Stomach (tissue), 9 donors: Measurements from ENCODE around the gene ZMIZ1. TPM values are rescaled to one million over a fixed set of nuclear protein-coding genes. Genes with fewer than 3 reads are reported as not detected.

ENCODE experiments used
- DNase-seq, 2 donors: peaks; one replicate each; pipeline versions ENCODE4 v3.0.0 to v3.0.0-alpha.2; 2013 to 2019
- H3K27ac ChIP-seq, 5 donors: fragments of 200-600 bp in 4 of 5; sonication (generic) in 4 of 5; one replicate each; pipeline ENCODE4 v1.5.1; 2013 to 2019; ENCODE audit warnings: mild to moderate bottlenecking in 1 of 5, moderate library complexity in 1 of 5
- H3K27me3 ChIP-seq, 3 donors: fragments of 200-600 bp; sonication (generic); one replicate each; pipeline ENCODE4 v1.5.1; 2017 to 2019; ENCODE audit warnings: mixed run types in 1 of 3
- H3K36me3 ChIP-seq, 4 donors: fragments of 200-600 bp; sonication (generic); 1 replicate in 3 of 4; 2 replicates in 1 of 4; pipeline ENCODE4 v1.5.1; 2016 to 2019
- H3K4me1 ChIP-seq, 4 donors: fragments of 200-600 bp; sonication (generic); one replicate each; pipeline ENCODE4 v1.5.1; 2016 to 2019
- H3K4me3 ChIP-seq, 4 donors: fragments of 200-600 bp; sonication (generic) in 3 of 4; one replicate each; pipeline ENCODE4 v1.5.1; 2016 to 2019; ENCODE audit warnings: mild to moderate bottlenecking in 1 of 4
- H3K9me3 ChIP-seq, 4 donors: fragments of 200-600 bp; sonication (generic); one replicate each; pipeline ENCODE4 v1.5.1; 2016 to 2019
- EP300 ChIP-seq: sonication (generic); formaldehyde crosslinking; IDR thresholded peaks from one replicate; pipeline ENCODE4 v1.6.1; 2017; ENCODE audit warnings: antibody characterized with exemption
- POLR2A ChIP-seq, 4 donors: fragments of 450-650 bp; IDR thresholded peaks; one replicate each; pipeline ENCODE4 v1.6.1; 2016; ENCODE audit warnings: antibody characterized with exemption in 4 of 4, control low read depth in 2 of 4, mild to moderate bottlenecking in 1 of 4, moderate library complexity in 1 of 4
- POLR2AphosphoS5 ChIP-seq, 3 donors: sonication (generic); formaldehyde crosslinking; IDR thresholded peaks; one replicate each; pipeline ENCODE4 v1.6.1; 2016; ENCODE audit warnings: antibody characterized with exemption in 3 of 3
- WGBS, 5 donors: extraction: QIAGEN DNeasy Blood & Tissue Kit in 3 of 5; methylation state at CpG; one replicate each; pipeline versions ENCODE4 v1.1.5 to v1.1.7; 2013 to 2018; 5-methylcytosine and 5-hydroxymethylcytosine counted together
- intact Hi-C: fragments of 100-400 bp; cut with DNase I; formaldehyde crosslinking; loops from one replicate; pipeline ENCODE4 v1.15.1; 2023; ENCODE audit warnings: low total_unique reads
- polyA plus RNA-seq, 3 donors: library from polyadenylated mRNA; stranded (reverse); fragments of 200-250 nt; gene quantifications; one replicate each; pipeline ENCODE4 v1.2.3, GENCODE V29; 2013
- total RNA-seq, 5 donors: library from RNA; depleted of rRNA; stranded (reverse); fragments of >200 nt; gene quantifications; one replicate each; pipeline versions ENCODE4 v1.1.0 to v1.2.3, GENCODE V29; 2014 to 2016
- TF ChIP-seq, protein P1 (sequence below), 7 experiments: fragments of 450-650 bp in 4 of 7; fragments of 200-600 bp in 3 of 7; sonication (generic) in 3 of 7; IDR thresholded peaks; one replicate each; pipeline ENCODE4 v1.5.1; 2016 to 2019; ENCODE audit warnings: antibody characterized with exemption in 7 of 7, control low read depth in 2 of 7, mild to moderate bottlenecking in 1 of 7
- donor health status: healthy with polysubstance abuse.
- donor health status: Bipolar disorder and iron deficiency.
- donor health status: healthy.

ZMIZ1 gene
- total and polyA plus RNA-seq, 8 donors = 17.7 to 103 (median 26.3) TPM

DNA sequence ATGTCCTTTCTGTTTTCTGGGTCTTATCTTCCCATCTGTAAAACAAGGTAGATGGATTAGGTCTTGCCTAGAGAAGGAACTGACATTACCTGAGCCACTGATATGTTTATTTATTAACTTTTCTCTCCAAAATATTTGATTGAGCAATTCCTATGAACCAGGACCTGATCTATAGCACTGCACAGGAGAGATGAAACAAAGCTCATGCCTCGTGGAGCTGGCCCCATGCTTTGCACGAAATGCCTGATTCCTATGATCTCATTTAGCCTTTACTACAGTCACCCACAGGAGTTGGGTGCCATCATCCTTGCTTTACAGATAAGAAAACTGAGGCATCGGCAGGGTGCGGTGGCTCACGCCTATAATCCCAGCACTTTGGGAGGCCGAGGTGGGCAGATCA is 48.2 kb upstream of the ZMIZ1 start:
- Histone ChIP-seq H3K9me3 (peaks cover 0 to 8% (median 2%) of the 10 kb centered on the region in 4 donors), H3K27me3 (no peaks in the 10 kb centered on the region), H3K27ac (no peak overlapping the region), H3K4me3 (no peak overlapping the region), H3K36me3 (no peaks in the 10 kb centered on the region), H3K4me1 (peaks cover 5 to 35% (median 17%) of the 10 kb centered on the region in 4 donors)
- intact Hi-C loops = no loop called here
- no peak for TF ChIP-seq EP300
- DNase-seq = no peak
- 92 to 99% (median 94%) methylated on average over 6 of the region's 6 CpGs for WGBS, 5 donors

DNA sequence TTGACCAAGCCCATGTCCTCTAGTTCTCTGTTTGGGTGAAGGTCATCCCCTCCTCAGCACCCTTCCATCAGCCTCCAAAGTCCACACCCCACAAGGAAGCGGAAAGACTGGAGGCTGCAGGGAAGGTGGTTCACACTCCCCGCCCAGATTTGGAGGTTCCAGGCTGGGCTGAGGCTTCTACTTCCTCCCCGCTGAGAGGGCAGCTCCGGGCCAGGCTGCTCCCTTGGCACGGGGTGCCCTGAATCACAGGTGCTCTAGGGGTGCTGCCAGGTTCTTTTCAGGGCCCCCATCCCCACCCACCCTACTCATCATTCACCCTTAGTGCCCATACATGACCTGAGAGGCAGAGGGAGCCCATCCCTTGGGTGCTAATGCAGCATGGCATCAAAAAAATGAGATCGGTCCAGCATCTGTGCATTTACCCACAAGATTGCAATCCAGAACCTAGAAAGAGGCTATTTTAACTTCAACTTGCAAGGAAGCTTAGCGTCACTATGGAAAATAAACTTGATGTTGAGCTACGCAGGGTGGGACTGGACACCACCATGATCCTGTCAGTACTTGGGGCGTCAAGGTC is 47.3 kb upstream of the ZMIZ1 start:
- TF ChIP-seq POLR2AphosphoS5 (IDR thresholded peaks at IDR 0.05) (no peak), EP300 (no peak), POLR2A (IDR thresholded peaks at IDR 0.05) (no peak)
- TF ChIP-seq, protein P1, sequence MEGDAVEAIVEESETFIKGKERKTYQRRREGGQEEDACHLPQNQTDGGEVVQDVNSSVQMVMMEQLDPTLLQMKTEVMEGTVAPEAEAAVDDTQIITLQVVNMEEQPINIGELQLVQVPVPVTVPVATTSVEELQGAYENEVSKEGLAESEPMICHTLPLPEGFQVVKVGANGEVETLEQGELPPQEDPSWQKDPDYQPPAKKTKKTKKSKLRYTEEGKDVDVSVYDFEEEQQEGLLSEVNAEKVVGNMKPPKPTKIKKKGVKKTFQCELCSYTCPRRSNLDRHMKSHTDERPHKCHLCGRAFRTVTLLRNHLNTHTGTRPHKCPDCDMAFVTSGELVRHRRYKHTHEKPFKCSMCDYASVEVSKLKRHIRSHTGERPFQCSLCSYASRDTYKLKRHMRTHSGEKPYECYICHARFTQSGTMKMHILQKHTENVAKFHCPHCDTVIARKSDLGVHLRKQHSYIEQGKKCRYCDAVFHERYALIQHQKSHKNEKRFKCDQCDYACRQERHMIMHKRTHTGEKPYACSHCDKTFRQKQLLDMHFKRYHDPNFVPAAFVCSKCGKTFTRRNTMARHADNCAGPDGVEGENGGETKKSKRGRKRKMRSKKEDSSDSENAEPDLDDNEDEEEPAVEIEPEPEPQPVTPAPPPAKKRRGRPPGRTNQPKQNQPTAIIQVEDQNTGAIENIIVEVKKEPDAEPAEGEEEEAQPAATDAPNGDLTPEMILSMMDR (IDR thresholded peaks at IDR 0.05) = no peak
- Histone ChIP-seq H3K9me3 (peaks cover 0 to 8% (median 2%) of the 10 kb centered on the region in 4 donors), H3K4me3 (no peak overlapping the region), H3K27me3 (no peaks in the 10 kb centered on the region), H3K27ac (no peak overlapping the region), H3K4me1 (peaks cover 5 to 36% (median 19%) of the 10 kb centered on the region in 4 donors), H3K36me3 (no peaks in the 10 kb centered on the region)
- intact Hi-C loops = no loop called here
- 65 to 84% (median 78%) methylated on average over 9 of the region's 9 CpGs for WGBS, 5 donors
- DNase-seq = no peak

DNA sequence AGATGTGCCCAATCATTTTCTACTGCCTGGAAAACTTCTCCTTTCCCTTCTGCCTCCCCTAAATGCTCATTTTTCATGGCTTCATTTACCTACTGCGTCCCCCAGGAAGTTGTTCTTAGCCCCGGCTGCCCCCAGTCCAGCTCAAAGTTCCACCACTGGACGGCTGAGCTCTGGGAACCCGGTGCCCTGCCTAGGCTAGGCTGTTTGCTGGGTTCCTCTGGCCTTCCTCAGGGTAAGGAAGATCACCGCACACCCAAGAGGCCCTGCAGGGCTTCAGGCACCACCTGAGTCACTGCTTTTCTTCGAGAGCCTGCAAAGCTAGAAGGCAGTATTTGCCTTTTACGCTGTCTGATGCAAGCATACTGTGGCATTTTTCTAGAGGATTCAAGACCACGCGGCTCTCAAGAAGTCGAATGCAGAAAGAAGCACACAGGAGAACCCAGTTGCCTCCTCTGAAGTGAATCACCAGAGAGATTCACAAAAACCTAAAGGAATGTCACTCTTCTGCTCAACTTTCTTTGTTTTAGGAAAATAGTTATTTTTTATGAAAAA is 46.7 kb upstream of the ZMIZ1 start:
- WGBS, 5 donors = 87 to 95% (median 90%) methylated on average over 10 of the region's 10 CpGs
- Histone ChIP-seq H3K36me3 (no peaks in the 10 kb centered on the region), H3K4me1 (peaks cover 5 to 36% (median 19%) of the 10 kb centered on the region in 4 donors), H3K27ac (no peak overlapping the region), H3K9me3 (peaks cover 0 to 8% (median 2%) of the 10 kb centered on the region in 4 donors), H3K27me3 (no peaks in the 10 kb centered on the region), H3K4me3 (no peak overlapping the region)
- TF ChIP-seq POLR2A (IDR thresholded peaks at IDR 0.05) (no peak), POLR2AphosphoS5 (IDR thresholded peaks at IDR 0.05) (no peak), EP300 (no peak)
- TF ChIP-seq, protein P1 (IDR thresholded peaks at IDR 0.05) = no peak
- no peak for DNase-seq
- intact Hi-C loops = no loop called here

DNA sequence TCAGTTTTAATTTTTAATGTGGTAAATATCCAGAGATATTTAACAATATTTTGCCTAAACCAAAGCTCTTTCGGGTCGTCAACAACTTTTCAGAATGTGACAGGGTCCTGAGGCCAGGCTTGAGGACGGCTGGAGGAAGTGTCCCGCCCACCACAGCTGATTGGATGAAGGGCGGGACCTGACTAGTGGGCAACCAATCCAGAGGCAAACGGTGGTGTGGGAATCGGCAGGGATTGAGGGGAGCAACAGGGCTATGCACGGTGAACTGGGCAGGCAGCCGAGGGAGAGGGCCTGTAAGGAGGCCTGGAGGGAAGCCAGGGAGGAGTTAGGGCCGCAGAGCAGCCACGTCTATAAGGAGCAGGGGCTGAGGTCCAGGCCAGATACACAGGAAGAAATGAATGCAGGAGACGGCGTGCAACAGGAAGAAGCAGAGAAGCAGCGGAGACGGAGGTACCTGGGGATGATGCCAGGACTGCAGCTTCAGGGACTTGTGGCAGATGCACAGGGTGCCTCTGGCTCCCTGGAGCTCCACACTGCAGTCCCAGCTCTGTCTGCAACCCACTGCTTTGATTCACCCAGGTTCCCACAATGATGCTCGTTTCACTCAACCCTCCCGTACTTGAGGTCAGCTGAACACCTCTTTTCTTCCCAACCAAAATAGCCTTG is 46.1 kb upstream of the ZMIZ1 start:
- Histone ChIP-seq H3K27ac (peak overlapping the region in 2 of 5 donors; percentile 0 to 70), H3K27me3 (no peaks in the 10 kb centered on the region), H3K4me1 (peaks cover 5 to 42% (median 22%) of the 10 kb centered on the region in 4 donors), H3K4me3 (no peak overlapping the region), H3K36me3 (no peaks in the 10 kb centered on the region), H3K9me3 (peaks cover 0 to 5% (median 2%) of the 10 kb centered on the region in 4 donors)
- no peak for TF ChIP-seq EP300
- TF ChIP-seq POLR2A (IDR thresholded peaks at IDR 0.05) = no peak
- TF ChIP-seq POLR2AphosphoS5 (IDR thresholded peaks at IDR 0.05) = no peak
- TF ChIP-seq, protein P1 (IDR thresholded peaks at IDR 0.05) = no peak
- WGBS, 5 donors = 67 to 75% (median 69%) methylated on average over 17 of the region's 17 CpGs
- intact Hi-C loops = no loop called here
- peak in 1 of 2 donors; percentile 83 for DNase-seq
